Body of pancreas (tissue), 4 donors: ENCODE results near the gene FBLN2.

ENCODE experiments used
- POLR2A ChIP-seq, 3 donors: fragments of 450-650 bp; IDR thresholded peaks; one replicate each; pipeline ENCODE4 v1.6.1; 2016; ENCODE audit warnings: antibody characterized with exemption in 3 of 3, mild to moderate bottlenecking in 2 of 3
- TF ChIP-seq, protein P1 (sequence below), 7 experiments: fragments of 450-650 bp in 4 of 7; fragments of 200-600 bp in 3 of 7; sonication (generic) in 3 of 7; IDR thresholded peaks; one replicate each; pipeline ENCODE4 v1.5.1; 2016 to 2019; ENCODE audit warnings: antibody characterized with exemption in 7 of 7

DNA sequence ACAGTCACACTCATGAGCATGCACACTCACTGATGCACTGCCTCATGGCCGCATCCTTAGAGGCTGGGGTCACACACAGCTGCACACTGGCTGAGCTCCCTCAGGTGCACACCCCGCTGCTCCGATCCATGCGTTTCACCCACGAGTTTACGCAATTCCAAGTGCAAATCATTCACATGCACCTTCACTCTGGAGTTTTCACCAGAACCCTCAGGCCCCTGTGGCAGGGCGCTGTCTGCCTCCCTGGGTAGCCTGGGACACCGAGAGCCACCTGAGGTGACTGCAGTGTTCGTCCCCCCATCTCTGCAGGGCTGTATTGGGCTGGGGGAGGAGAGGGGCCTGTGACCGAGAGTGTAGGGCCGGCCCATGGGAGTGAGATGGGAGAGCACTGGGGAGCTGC, 134.8 kb downstream of the FBLN2 start:
- TF ChIP-seq, protein P1, sequence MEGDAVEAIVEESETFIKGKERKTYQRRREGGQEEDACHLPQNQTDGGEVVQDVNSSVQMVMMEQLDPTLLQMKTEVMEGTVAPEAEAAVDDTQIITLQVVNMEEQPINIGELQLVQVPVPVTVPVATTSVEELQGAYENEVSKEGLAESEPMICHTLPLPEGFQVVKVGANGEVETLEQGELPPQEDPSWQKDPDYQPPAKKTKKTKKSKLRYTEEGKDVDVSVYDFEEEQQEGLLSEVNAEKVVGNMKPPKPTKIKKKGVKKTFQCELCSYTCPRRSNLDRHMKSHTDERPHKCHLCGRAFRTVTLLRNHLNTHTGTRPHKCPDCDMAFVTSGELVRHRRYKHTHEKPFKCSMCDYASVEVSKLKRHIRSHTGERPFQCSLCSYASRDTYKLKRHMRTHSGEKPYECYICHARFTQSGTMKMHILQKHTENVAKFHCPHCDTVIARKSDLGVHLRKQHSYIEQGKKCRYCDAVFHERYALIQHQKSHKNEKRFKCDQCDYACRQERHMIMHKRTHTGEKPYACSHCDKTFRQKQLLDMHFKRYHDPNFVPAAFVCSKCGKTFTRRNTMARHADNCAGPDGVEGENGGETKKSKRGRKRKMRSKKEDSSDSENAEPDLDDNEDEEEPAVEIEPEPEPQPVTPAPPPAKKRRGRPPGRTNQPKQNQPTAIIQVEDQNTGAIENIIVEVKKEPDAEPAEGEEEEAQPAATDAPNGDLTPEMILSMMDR (IDR thresholded peaks at IDR 0.05): no peak
- TF ChIP-seq POLR2A (IDR thresholded peaks at IDR 0.05): no peak
